Loucy (cell line): ENCODE measurements around the gene MGAT5B.

ENCODE experiments used
- CTCF ChIP-seq: fragments of 200-600 bp; sonication (generic); conservative IDR thresholded peaks from 2 replicates; pipeline ENCODE4 v1.5.1; 2014; ENCODE audit warnings: mild to moderate bottlenecking, antibody characterized with exemption, low read length
- EZH2phosphoT487 ChIP-seq: fragments of 200-600 bp; IDR thresholded peaks from 2 replicates; pipeline ENCODE4 v1.6.1; 2018; ENCODE audit warnings: antibody characterized with exemption, mild to moderate bottlenecking, moderate library complexity, borderline replicate concordance

- TF ChIP-seq CTCF (no peak), EZH2phosphoT487 (no peak)
These were observed 26.6 kb downstream of the MGAT5B start for GRCh38 chr17:76894842-76895241.
